ENCODE data around the gene CAMK4. TPM values are rescaled to one million over a fixed set of nuclear protein-coding genes. Genes with fewer than 3 reads are reported as not detected.

Gene CAMK4
- total RNA-seq, 1 experiment from 2014 or later, result 0.10 TPM

GRCh38 chr5:111228520-111229220 lies 4.5 kb downstream of the CAMK4 start:
- DNase-seq (ENCODE audit: extremely low read depth, low read depth), result no peak

DNA sequence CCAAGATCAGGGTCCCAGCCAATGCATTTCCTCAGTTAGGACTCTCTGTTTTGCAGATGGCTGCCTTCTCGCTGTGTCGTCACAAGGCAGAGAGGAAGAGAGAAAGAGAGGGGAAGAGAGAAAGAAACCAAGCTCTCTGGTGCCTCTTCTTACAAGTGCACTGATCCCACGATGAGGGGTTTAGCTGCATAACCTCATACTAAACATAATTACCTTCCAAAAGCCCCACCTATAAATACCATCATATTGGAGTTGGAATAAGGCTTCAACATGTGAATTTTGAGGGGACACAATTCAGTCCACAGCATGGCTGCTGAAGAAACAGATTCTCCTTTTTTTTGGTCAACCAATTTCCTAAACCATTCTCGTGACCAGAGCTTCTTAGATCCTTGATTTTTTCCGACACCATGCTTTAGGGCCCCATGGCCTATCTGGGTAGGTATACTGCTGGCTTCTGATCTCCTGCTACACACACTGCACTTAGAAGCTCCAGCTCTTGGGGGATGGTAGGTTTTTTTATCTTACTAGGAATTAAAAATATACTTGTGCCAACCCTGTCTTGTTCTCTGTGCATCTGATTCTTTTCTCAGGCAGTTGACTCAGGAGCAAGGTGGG lies 5.1 kb downstream of the CAMK4 start:
- no peak for DNase-seq (ENCODE audit: extremely low read depth, low read depth)

GRCh38 chr5:111229871-111230810 lies 6.0 kb downstream of the CAMK4 start:
- no peak for DNase-seq (ENCODE audit: extremely low read depth, low read depth)

- no peak for DNase-seq (ENCODE audit: extremely low read depth, low read depth)
Observed at GRCh38 chr5:111231119-111231518, 6.9 kb downstream of the CAMK4 start.

DNA sequence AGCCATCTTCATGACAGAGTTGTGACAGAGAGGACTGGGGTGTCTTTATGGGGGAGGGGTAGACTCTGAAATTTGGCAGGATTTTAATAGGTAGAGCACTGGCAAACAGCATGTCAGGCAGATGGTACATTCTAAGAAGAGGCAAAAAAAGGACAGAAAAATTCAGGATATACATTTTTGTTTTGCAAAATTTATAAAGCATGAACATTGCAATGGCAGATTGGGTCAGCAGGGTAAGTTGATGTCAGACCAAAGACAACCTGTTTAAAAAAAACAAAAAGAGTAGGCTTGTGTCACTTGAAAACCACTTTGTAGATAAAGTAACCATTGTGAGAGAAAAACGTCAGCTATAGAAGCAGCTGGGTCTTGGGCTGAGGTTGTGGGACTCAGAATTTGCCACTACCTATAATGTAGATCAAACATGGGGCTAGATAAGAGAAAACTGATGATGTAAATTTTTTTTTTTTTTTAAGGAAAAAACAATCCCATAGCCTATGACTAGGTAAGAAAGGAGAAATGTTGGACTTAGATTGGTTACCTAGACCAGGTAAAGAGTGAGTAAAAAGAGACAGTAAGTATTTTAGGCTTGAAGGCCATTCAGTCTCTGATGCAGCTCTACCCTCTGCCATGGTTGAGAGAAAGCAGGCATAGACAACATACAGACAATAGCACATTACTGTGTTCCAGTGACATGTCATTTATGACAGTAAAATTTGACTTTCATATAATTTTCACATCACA lies 8.3 kb downstream of the CAMK4 start:
- no peak for DNase-seq (ENCODE audit: extremely low read depth, low read depth)

GRCh38 chr5:111233052-111233374 lies 8.8 kb downstream of the CAMK4 start:
- DNase-seq (ENCODE audit: extremely low read depth, low read depth), result no peak

GRCh38 chr5:111234125-111234524 lies 9.9 kb downstream of the CAMK4 start:
- no peak for DNase-seq (ENCODE audit: extremely low read depth, low read depth)

DNA sequence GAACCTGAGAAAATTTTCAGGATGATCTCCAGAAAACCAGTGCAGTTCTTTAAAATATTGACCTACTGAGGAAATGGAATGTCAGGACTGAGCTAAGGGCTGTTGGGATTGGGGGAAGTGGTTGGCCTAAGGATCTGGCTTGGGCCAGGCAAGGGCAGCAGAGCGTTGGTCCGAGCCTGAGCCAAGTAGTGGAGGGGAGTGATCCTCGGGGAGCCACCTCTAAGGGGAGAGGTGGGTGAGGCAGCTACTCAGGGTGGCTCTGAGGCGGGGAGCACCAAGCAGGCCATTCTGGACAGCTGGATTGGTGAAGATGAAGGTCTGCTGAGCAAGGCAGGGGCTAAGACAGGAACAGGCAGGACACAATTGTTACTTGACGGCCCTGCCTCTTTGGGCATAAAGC lies 11.5 kb downstream of the CAMK4 start:
- no peak for DNase-seq (ENCODE audit: extremely low read depth, low read depth)

- no peak for DNase-seq (ENCODE audit: extremely low read depth, low read depth)
Observed at GRCh38 chr5:111236348-111236747, 12.2 kb downstream of the CAMK4 start.

DNA sequence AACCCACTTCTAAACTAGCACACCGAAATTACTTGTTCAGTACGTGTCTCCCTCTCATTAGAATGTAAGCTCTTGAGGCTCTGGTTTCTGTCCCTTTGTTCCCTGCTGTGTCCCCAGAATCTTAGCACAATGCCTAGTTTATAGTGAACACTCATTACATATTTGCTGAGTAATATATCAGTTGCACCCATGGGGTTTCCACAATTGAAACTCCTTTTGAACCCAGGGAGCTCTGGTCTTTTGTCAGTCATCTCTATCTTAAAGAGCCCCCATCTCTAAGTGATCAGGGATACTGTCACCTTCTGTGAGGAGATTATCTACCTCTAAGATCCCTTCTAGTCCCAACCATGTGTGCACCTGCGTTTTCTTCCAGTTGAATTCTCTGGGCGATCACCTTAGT lies 12.8 kb downstream of the CAMK4 start:
- no peak for DNase-seq (ENCODE audit: extremely low read depth, low read depth)

- DNase-seq (ENCODE audit: extremely low read depth, low read depth), result no peak
Observed at GRCh38 chr5:111237470-111237869, 13.3 kb downstream of the CAMK4 start.

DNA sequence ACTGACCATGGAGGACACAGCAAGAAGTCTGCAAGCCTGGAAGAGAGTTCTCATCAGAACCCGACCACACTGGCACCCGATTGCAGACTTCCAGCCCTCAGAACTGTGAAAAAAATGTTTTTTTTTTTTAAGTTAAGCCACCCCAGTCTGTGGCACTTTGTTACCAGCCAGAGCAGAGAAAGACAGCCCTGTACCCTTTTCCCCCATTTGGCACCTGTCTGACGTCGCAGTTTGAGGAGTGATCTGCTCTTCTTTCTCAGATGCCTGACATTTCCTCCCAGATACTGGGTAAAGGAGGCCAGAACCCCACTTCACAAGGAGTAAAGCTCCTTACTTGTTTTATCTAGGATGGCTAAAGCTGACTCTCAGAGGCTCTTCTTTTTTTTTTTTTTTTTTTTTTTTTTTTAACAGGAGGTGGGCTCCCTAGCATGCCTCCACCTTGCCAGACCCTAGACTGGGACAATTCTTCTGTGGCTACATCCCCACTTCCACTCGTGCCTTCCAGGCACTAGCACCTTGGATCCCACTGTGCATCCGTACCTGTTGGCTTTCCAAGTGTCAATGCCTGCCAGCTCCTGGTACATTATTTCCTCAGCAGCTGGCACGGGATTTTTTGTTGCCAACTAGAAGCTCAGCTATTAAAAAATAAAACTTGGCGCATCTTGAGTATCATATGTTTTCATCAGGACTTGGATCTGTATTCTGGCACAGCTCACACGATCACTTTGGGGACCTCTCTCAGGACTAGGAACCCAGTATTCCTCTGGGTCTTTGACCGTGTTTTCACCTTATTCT lies 14.4 kb downstream of the CAMK4 start:
- DNase-seq (ENCODE audit: extremely low read depth, low read depth), result no peak

GRCh38 chr5:111241696-111242095 lies 17.5 kb downstream of the CAMK4 start:
- DNase-seq (ENCODE audit: extremely low read depth, low read depth), result no peak

DNA sequence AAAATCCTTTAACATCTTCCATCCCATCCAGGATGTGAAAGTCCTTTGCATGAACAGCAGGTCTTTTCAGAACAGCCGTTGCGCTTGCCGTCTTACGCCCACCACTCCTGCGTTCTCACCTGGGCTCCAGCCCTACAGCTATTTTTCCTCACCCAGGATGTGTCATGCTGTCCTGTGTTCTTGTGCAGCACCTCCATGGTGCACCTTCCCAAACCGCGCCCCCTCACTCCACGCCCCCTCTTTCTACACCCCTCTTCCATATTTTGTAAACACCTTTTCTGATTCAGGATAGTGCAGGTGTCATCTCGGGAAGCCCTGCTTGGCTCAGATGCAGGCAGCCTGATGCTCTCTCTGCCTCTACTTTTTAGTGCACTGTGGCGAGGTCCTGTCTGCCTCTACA lies 18.4 kb downstream of the CAMK4 start:
- no peak for DNase-seq (ENCODE audit: extremely low read depth, low read depth)

DNA sequence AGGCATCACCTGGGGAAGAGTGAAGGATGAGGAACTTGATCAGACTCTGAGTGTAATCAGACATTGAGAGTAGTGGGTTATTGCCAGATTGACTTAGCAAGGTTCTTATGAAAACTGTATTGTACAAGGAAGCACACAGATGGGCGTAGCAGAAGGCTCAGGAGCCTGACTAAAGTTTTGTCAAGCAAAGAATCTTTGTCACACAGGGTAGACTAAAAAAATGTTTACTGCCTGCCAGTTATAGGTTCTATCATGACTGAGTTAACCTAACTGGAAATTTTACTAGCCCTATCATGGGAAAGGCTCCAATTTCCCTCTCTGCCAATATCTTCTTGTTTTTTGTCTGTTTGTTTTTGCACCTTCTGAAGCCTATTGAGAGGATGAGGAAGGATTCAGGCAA lies 19.1 kb downstream of the CAMK4 start:
- DNase-seq (ENCODE audit: extremely low read depth, low read depth), result no peak

DNA sequence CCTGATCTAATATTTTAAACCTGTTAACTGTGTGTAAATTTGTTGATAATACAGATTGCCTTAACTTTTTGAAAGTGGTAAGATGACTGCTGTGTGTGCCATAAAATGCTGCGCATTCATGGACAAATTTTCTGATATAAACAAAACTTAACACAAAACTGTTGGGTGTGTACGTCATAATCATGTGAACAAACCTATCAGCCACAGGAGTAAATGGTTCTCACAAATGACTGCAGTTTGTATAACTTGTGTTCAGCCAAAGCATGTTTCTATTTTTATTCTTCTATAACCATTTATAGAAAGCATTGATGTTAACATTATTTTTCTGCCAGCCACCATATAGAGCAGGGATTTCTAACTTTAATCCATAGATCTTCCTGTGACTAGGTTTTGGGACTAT lies 21.5 kb downstream of the CAMK4 start:
- no peak for DNase-seq (ENCODE audit: extremely low read depth, low read depth)

DNA sequence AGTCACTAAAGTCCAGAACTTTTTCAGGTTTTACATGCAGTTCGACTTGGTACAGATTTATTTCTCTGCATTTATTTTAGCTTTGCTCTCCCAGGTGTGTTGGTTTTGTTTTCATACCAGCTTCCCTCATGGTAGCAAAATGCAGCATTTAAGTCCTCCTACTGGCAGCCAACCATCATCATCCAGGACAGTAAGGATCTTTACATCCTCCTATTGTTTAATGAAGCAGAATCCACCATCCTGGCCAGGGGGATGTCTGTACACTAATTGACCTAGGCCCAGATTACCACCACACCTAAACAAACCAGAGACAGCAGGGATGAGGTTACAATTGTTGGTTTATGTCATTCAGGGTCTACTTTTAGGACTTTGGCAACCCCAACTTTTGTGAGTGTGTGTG lies 22.3 kb downstream of the CAMK4 start:
- no peak for DNase-seq (ENCODE audit: extremely low read depth, low read depth)

DNA sequence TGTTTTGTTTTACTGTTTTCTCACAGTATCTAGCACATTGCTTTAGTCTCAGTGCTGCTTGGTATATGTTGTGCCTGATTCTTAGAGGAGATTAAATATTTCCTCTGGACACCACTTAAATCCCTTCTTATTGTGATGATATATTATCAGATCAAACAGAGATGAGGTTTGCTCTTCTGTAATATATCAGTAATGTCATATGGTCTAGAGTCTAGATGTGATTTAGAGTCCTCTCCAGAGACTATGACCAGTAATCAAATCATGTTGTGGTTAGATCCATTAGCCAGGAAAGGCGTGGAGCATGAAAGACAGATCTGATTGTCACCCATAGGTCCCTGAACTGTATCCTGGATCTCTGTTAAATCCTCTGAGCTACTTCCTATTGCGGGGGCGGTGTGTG lies 24.4 kb downstream of the CAMK4 start:
- DNase-seq (ENCODE audit: extremely low read depth, low read depth), result no peak

DNA sequence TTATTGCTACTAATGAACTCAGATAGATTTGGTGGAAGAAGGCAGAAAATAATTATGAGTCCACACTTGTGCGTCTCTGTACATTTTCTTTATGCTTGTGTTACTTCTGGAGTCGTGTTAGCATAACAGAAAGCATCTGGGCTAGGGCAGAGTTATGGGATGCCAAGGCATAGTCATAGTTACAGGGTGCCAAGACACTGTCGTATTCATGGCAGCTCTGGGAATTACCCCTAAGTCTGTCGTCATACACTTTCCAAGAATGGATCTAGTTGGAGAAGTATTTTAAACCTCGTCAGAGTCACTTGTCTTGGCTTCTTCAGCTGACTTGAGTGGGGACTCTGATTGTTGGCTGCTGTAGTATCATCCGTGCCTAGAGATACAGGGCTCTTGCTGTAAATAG lies 27.7 kb downstream of the CAMK4 start:
- DNase-seq (ENCODE audit: extremely low read depth, low read depth), result no peak
